Type B pancreatic cell (in vitro differentiated cells): ENCODE results near the gene SIAH1. TPM values are rescaled to one million over a fixed set of nuclear protein-coding genes. Genes with fewer than 3 reads are reported as not detected.

Experiments
- DNase-seq: peaks from one replicate; pipeline ENCODE4 v3.0.0; 2021; ENCODE audit warnings: mixed read lengths; ENCODE audit not compliant: unreplicated experiment; ENCODE audit errors: extremely low spot score
- H3K27ac Mint-ChIP-seq: 2 replicates; pipeline ENCODE4 v1.8.0; 2021; ENCODE audit warnings: mild to moderate bottlenecking, mixed read lengths
- H3K27me3 Mint-ChIP-seq: 2 replicates; pipeline ENCODE4 v1.8.0; 2021; ENCODE audit warnings: mixed read lengths
- H3K36me3 Mint-ChIP-seq: 2 replicates; pipeline ENCODE4 v1.8.0; 2021; ENCODE audit warnings: mixed read lengths
- H3K4me1 Mint-ChIP-seq: one replicate; pipeline ENCODE4 v1.8.0; 2021; ENCODE audit warnings: mixed read lengths; ENCODE audit not compliant: unreplicated experiment
- H3K4me3 Mint-ChIP-seq: 2 replicates; pipeline ENCODE4 v1.8.0; 2021; ENCODE audit warnings: mild to moderate bottlenecking, mixed read lengths
- H3K9me3 Mint-ChIP-seq: 2 replicates; pipeline ENCODE4 v1.8.0; 2021; ENCODE audit warnings: mixed read lengths
- CTCF ChIP-seq: fragments of 200-600 bp; sonication (generic); conservative IDR thresholded peaks from 2 replicates; pipeline ENCODE4 v1.5.0; 2021; ENCODE audit warnings: antibody characterized with exemption, mild to moderate bottlenecking
- long read RNA-seq: library from polyadenylated mRNA; unstranded; transcript quantifications from one replicate; pipeline ENCODE4 v2.0.0, GENCODE V29; 2020
- total RNA-seq: library from RNA; stranded (reverse); gene quantifications from 2 replicates; pipeline ENCODE4 v1.2.1, GENCODE V29; 2021; ENCODE audit warnings: low replicate concordance

SIAH1 gene
- 23.3 and 26.8 TPM in 2 replicates for total RNA-seq
- long read RNA-seq, transcript SIAH1-203 (2 exons, 2,147 nt): major isoform, 6 of 9 reads
- long read RNA-seq, partial matches to known transcripts: 0 of 9 reads
- long read RNA-seq, other reads (novel, unspliced or antisense): 1 of 9 reads

GRCh38 chr16:48385253-48386150, at the start of gene SIAH1:
Gene SIAH1, minus strand, starts transcription at chr16:48385413. Its CDS starts 22,985 bp downstream, at chr16:48362428.
- Mint-ChIP-seq H3K9me3 (peaks cover 8% of the 10 kb centered on the region), H3K27me3 (no peaks in the 10 kb centered on the region), H3K4me3 (peak within 1 kb of the TSS; percentile 95), H3K4me1 (peaks cover 22% of the 10 kb centered on the region), H3K27ac (peak within 1 kb of the TSS; percentile 98), H3K36me3 (peaks cover 7% of the 10 kb centered on the region)
- peak; percentile 95 for DNase-seq
- TF ChIP-seq CTCF: no peak

GRCh38 chr16:48434653-48435317, 49.6 kb upstream of the SIAH1 start:
- Mint-ChIP-seq H3K4me3 (no peak overlapping the region), H3K36me3 (no peaks in the 10 kb centered on the region), H3K27me3 (peaks cover 12% of the 10 kb centered on the region), H3K4me1 (peaks cover 7% of the 10 kb centered on the region), H3K9me3 (no peaks in the 10 kb centered on the region), H3K27ac (no peak overlapping the region)
- no peak for TF ChIP-seq CTCF
- no peak for DNase-seq

GRCh38 chr16:48433850-48434530, 48.8 kb upstream of the SIAH1 start:
- DNase-seq: no peak
- Mint-ChIP-seq H3K27me3 (peaks cover 12% of the 10 kb centered on the region), H3K9me3 (no peaks in the 10 kb centered on the region), H3K36me3 (no peaks in the 10 kb centered on the region), H3K27ac (no peak overlapping the region), H3K4me3 (no peak overlapping the region), H3K4me1 (peaks cover 7% of the 10 kb centered on the region)
- TF ChIP-seq CTCF: no peak

GRCh38 chr16:48433116-48433849, 48.1 kb upstream of the SIAH1 start:
- no peak for TF ChIP-seq CTCF
- no peak for DNase-seq
- peaks cover 12% of the 10 kb centered on the region for H3K27me3 Mint-ChIP-seq
- H3K4me1 Mint-ChIP-seq: peaks cover 7% of the 10 kb centered on the region
- no peak overlapping the region for H3K27ac Mint-ChIP-seq
- no peak overlapping the region for H3K4me3 Mint-ChIP-seq
- H3K36me3 Mint-ChIP-seq: no peaks in the 10 kb centered on the region
- H3K9me3 Mint-ChIP-seq: no peaks in the 10 kb centered on the region

GRCh38 chr16:48432136-48432535, 46.9 kb upstream of the SIAH1 start:
- TF ChIP-seq CTCF: no peak
- DNase-seq: no peak
- no peak overlapping the region for H3K27ac Mint-ChIP-seq
- H3K36me3 Mint-ChIP-seq: no peaks in the 10 kb centered on the region
- H3K27me3 Mint-ChIP-seq: peaks cover 10% of the 10 kb centered on the region
- H3K9me3 Mint-ChIP-seq: no peaks in the 10 kb centered on the region
- H3K4me3 Mint-ChIP-seq: no peak overlapping the region
- H3K4me1 Mint-ChIP-seq: peaks cover 7% of the 10 kb centered on the region
